Astrocyte of the spinal cord (primary cell): ENCODE data around the gene COL26A1.

ENCODE experiments used
- DNase-seq: peaks from one replicate; pipeline ENCODE4 v3.0.0; 2011; ENCODE audit warnings: low read depth, low spot score
- H3K4me3 ChIP-seq: 2 replicates; pipeline ENCODE4 v1.5.1; 2011; ENCODE audit warnings: low read depth, mild to moderate bottlenecking, low read length, moderate library complexity
- CTCF ChIP-seq: IDR thresholded peaks from 2 replicates; pipeline ENCODE4 v1.5.1; 2012; ENCODE audit warnings: low read depth, mild to moderate bottlenecking, low read length, inconsistent platforms
- in situ Hi-C: cut with HindIII; loops from 2 replicates; pipeline ENCODE4 v1.10.0; 2017; ENCODE audit warnings: low sequenced_read_pairs

Gene COL26A1

GRCh38 chr7:101435461-101436220, 73.0 kb downstream of the COL26A1 start:
- no peak overlapping the region for H3K4me3 ChIP-seq
- in situ Hi-C loops: no loop called here
- no peak for DNase-seq
- TF ChIP-seq CTCF: no peak

- in situ Hi-C loops: no loop called here
- no peak overlapping the region for H3K4me3 ChIP-seq
- no peak for TF ChIP-seq CTCF
- DNase-seq: no peak
These were observed 73.6 kb downstream of the COL26A1 start for GRCh38 chr7:101436221-101436735.

GRCh38 chr7:101436857-101437576, 74.3 kb downstream of the COL26A1 start:
- no peak overlapping the region for H3K4me3 ChIP-seq
- in situ Hi-C loops: no loop called here
- TF ChIP-seq CTCF: no peak
- DNase-seq: no peak

- in situ Hi-C loops: no loop called here
- DNase-seq: no peak
- TF ChIP-seq CTCF: no peak
- no peak overlapping the region for H3K4me3 ChIP-seq
These were observed 79.2 kb downstream of the COL26A1 start for GRCh38 chr7:101441890-101442289.

- no peak overlapping the region for H3K4me3 ChIP-seq
- no peak for TF ChIP-seq CTCF
- DNase-seq: no peak
- in situ Hi-C loops: no loop called here
These were observed 79.9 kb downstream of the COL26A1 start for GRCh38 chr7:101442426-101443070.

- in situ Hi-C loops: no loop called here
- no peak for TF ChIP-seq CTCF
- H3K4me3 ChIP-seq: no peak overlapping the region
- no peak for DNase-seq
These were observed 87.4 kb downstream of the COL26A1 start for GRCh38 chr7:101450064-101450463.
